K562 (cell line): ENCODE measurements around the gene BTAF1. TPM values are rescaled to one million over a fixed set of nuclear protein-coding genes. Genes with fewer than 3 reads are reported as not detected.
A peak's percentile ranks its signal among the peaks of the same experiment; 100 is the strongest.

Experiments
- ATAC-seq: fragments of 200-7000 bp; cut with Tn5 transposase; 3 replicates; pipeline ENCODE4 v1.9.1; 2020; ENCODE audit warnings: moderate library complexity
- BruUV-seq: library from RNA; stranded (reverse); fragments of 400-500 nt; replicated peaks from 2 replicates; lab custom pipeline; 2021; lab: Mats Ljungman, UMichigan
- CTCF ChIA-PET: fragments of 300-600 bp; formaldehyde crosslinking; extraction: SDS; loops from one replicate; lab custom pipeline; 2021; ENCODE audit warnings: low intra/inter-chr PET ratio; lab: Yijun Ruan, JAX
- POLR2A ChIA-PET: fragments of 300-600, 350-650 bp; sonication (Branson Sonifier 250); formaldehyde crosslinking; extraction: SDS; loops from one replicate; lab custom pipeline; 2021; ENCODE audit warnings: antibody characterized with exemption, inconsistent platforms; lab: Yijun Ruan, JAX
- DNase-seq, 4 experiments: peaks; one replicate each; pipeline versions ENCODE4 v3.0.0 to v3.0.0-alpha.2; 2011 to 2018; ENCODE audit warnings: low spot score in 3 of 4, mixed read lengths in 3 of 4; ENCODE audit errors: extremely low read depth in 1 of 4
- FAIRE-seq: peaks from 2 replicates; lab custom pipeline; 2011; peaks lifted over from hg19 to GRCh38; lab: Jason Lieb, UNC
- H2AFZ ChIP-seq: 2 replicates; pipeline ENCODE4 v1.6.0; 2011; ENCODE audit warnings: low read depth, low read length, control low read depth, inconsistent platforms
- H3K27ac ChIP-seq: fragments of 200-600 bp; 3 replicates; pipeline ENCODE4 v1.8.0; 2011; ENCODE audit warnings: low read depth, mild to moderate bottlenecking, control low read depth, inconsistent platforms, low read length, moderate library complexity, mixed read lengths; ENCODE audit errors: extremely low read depth
- H3K27me3 ChIP-seq, 2 experiments: fragments of 300-600 bp in 1 of 2; 2 replicates in 1 of 2; 3 replicates in 1 of 2; pipeline versions ENCODE4 v1.6.0 to v1.8.0; 2011; ENCODE audit warnings: inconsistent platforms in 2 of 2, low read length in 2 of 2, mild to moderate bottlenecking in 1 of 2, mixed read lengths in 1 of 2, moderate library complexity in 1 of 2; ENCODE audit not compliant: control insufficient read depth in 2 of 2, insufficient read depth in 2 of 2
- H3K36me3 ChIP-seq: fragments of 300-600 bp; 3 replicates; pipeline ENCODE4 v1.8.0; 2011; ENCODE audit warnings: mild to moderate bottlenecking, low read length, inconsistent platforms; ENCODE audit not compliant: control insufficient read depth, insufficient read depth
- H3K4me1 ChIP-seq, 2 experiments: fragments of 200-600 bp in 1 of 2; replicated peaks in 1 of 2; 2 replicates in 1 of 2; 3 replicates in 1 of 2; pipeline versions ENCODE4 v1.5.1 to v1.8.0; 2011; ENCODE audit warnings: inconsistent platforms in 2 of 2, low read length in 2 of 2, mild to moderate bottlenecking in 1 of 2, mixed read lengths in 1 of 2, moderate library complexity in 1 of 2; ENCODE audit not compliant: control insufficient read depth in 2 of 2, insufficient read depth in 2 of 2
- H3K4me2 ChIP-seq: 2 replicates; pipeline ENCODE4 v1.6.1; 2011; ENCODE audit warnings: low read length, control low read depth, inconsistent platforms, mixed read lengths; ENCODE audit not compliant: insufficient read depth
- H3K4me3 ChIP-seq: fragments of 200-600 bp; sonication (generic), shearing (Covaris generic); 2 replicates; pipeline ENCODE4 v1.5.1; 2016; ENCODE audit warnings: control low read depth, inconsistent platforms
- H3K79me2 ChIP-seq: fragments of 200-600 bp; 3 replicates; pipeline ENCODE4 v1.8.0; 2011; ENCODE audit warnings: low read length, inconsistent platforms; ENCODE audit not compliant: control insufficient read depth, insufficient read depth
- H3K9ac ChIP-seq, 2 experiments: 2 replicates each; pipeline versions ENCODE4 v1.6.0 to v1.6.1; 2011; ENCODE audit warnings: low read depth in 2 of 2, low read length in 2 of 2, control low read depth in 1 of 2, inconsistent platforms in 1 of 2, mild to moderate bottlenecking in 1 of 2, mixed read lengths in 1 of 2; ENCODE audit not compliant: insufficient read depth in 1 of 2
- H3K9me1 ChIP-seq: one replicate; pipeline ENCODE4 v1.6.0; 2011; ENCODE audit warnings: inconsistent platforms, mild to moderate bottlenecking, low read length, moderate library complexity; ENCODE audit not compliant: control insufficient read depth, insufficient read depth
- H3K9me3 ChIP-seq: replicated peaks from 2 replicates; pipeline ENCODE4 v1.5.1; 2011; ENCODE audit warnings: low read depth, low read length, inconsistent platforms; ENCODE audit not compliant: control insufficient read depth, insufficient read depth
- H4K20me1 ChIP-seq: replicated peaks from 2 replicates; pipeline ENCODE4 v1.6.1; 2011; ENCODE audit warnings: low read length, inconsistent platforms, mixed read lengths; ENCODE audit not compliant: control insufficient read depth, insufficient read depth
- CLOCK ChIP-seq: fragments of 250-450 bp; sonication (Bioruptor Pico); IDR thresholded peaks from 2 replicates; pipeline ENCODE4 v1.4.0; 2020; ENCODE audit warnings: mild to moderate bottlenecking, moderate library complexity, borderline replicate concordance
- E2F3 ChIP-seq: fragments of 250-450 bp; sonication (Bioruptor Pico); IDR thresholded peaks from 2 replicates; pipeline ENCODE4 v1.4.0; 2020; ENCODE audit warnings: mild to moderate bottlenecking
- NFRKB ChIP-seq: fragments of 450-650 bp; IDR thresholded peaks from 2 replicates; pipeline ENCODE4 v1.6.1; 2016; ENCODE audit warnings: low read depth
- PCBP2 ChIP-seq: fragments of 200-400 bp; formaldehyde crosslinking; IDR thresholded peaks from 2 replicates; pipeline ENCODE4 v1.6.1; 2018; ENCODE audit warnings: low read length, low read depth, mild to moderate bottlenecking, moderate library complexity; ENCODE audit not compliant: poor library complexity, severe bottlenecking
- POLR2AphosphoS5 ChIP-seq: IDR thresholded peaks from 2 replicates; pipeline ENCODE4 v1.6.1; 2011; ENCODE audit warnings: mild to moderate bottlenecking, low read depth, low read length, moderate library complexity; ENCODE audit not compliant: control insufficient read depth, insufficient read depth
- POLR3G ChIP-seq: IDR thresholded peaks from 2 replicates; pipeline ENCODE4 v1.6.1; 2011; ENCODE audit not compliant: insufficient read length, insufficient replicate concordance; ENCODE audit errors: extremely low read depth
- RAD21 ChIP-seq, 2 experiments: fragments of 250-450 bp in 1 of 2; fragments of 450-650 bp in 1 of 2; sonication (Bioruptor Pico) in 1 of 2; formaldehyde crosslinking in 1 of 2; IDR thresholded peaks in 1 of 2; conservative IDR thresholded peaks in 1 of 2; 2 replicates each; pipeline versions ENCODE4 v1.4.0 to v1.8.0; 2020 to 2022; ENCODE audit warnings: mild to moderate bottlenecking in 2 of 2, moderate library complexity in 1 of 2
- SIRT6 ChIP-seq: IDR thresholded peaks from one replicate; pipeline ENCODE4 v1.6.1; 2012; ENCODE audit warnings: low read depth, mild to moderate bottlenecking, control low read depth, inconsistent platforms, low read length, moderate library complexity
- SMAD4 ChIP-seq: fragments of 250-450 bp; sonication (Bioruptor Pico); conservative IDR thresholded peaks from 2 replicates; pipeline ENCODE4 v1.8.0; 2021; ENCODE audit warnings: inconsistent platforms, mild to moderate bottlenecking, moderate library complexity
- THAP12 ChIP-seq: fragments of 250-450 bp; sonication (Bioruptor Pico); IDR thresholded peaks from 2 replicates; pipeline ENCODE4 v1.9.0; 2021; ENCODE audit warnings: mild to moderate bottlenecking, inconsistent platforms
- ZNF24 ChIP-seq: fragments of 450-650 bp; IDR thresholded peaks from 2 replicates; pipeline ENCODE4 v1.6.1; 2016
- ZNF274 ChIP-seq: IDR thresholded peaks from 2 replicates; pipeline ENCODE4 v1.6.1; 2011; ENCODE audit warnings: low read depth, mild to moderate bottlenecking, low read length, moderate library complexity, borderline replicate concordance
- ZNF316 ChIP-seq: fragments of 450-650 bp; IDR thresholded peaks from 2 replicates; pipeline ENCODE4 v1.6.1; 2016
- ZNF655 ChIP-seq: fragments of 250-450 bp; sonication (Bioruptor Pico); IDR thresholded peaks from 2 replicates; pipeline ENCODE4 v1.5.0; 2021
- WGBS: fragments of 100-300 bp; shearing (Covaris generic); methylation state at CpG from one replicate; pipeline ENCODE4 v1.1.6; 2016; ENCODE audit warnings: low coverage, mixed read lengths; ENCODE audit not compliant: insufficient coverage; ENCODE audit errors: missing lambda C conversion rate; 5-methylcytosine and 5-hydroxymethylcytosine counted together
- in situ Hi-C: fragments of 300-500 bp; cut with MboI; formaldehyde crosslinking; loops from 4 replicates; pipeline ENCODE4 v1.15.0; 2018; ENCODE audit warnings: inconsistent platforms, mixed read lengths
- intact Hi-C: fragments of 100-400 bp; cut with micrococcal nuclease; formaldehyde crosslinking; loops from 2 replicates; pipeline ENCODE4 v1.14.2; 2022
- polyA plus RNA-seq, 8 experiments: library from polyadenylated mRNA; depleted of rRNA in 4 of 8; stranded (reverse) in 5 of 8; unstranded in 3 of 8; fragments of >200 nt; fragmentation: Nextera tagmentation in 2 of 8; fragmentation: Illumina TruSeq in 1 of 8; extraction: Ambion mirVana in 2 of 8; extraction: Trizol in 1 of 8; gene quantifications; 2 replicates each; pipeline versions ENCODE4 v1.2.1 to v1.2.3, GENCODE V29; 2011 to 2014; ENCODE audit warnings: inconsistent platforms in 1 of 8, missing spikeins in 1 of 8
- total RNA-seq, 7 experiments: library from RNA; depleted of rRNA in 6 of 7; stranded (reverse); fragments of >200 nt in 6 of 7; fragmentation: Illumina TruSeq in 2 of 7; extraction: Trizol in 2 of 7; gene quantifications; 2 replicates each; pipeline versions ENCODE4 v1.2.1 to v1.2.3, GENCODE V29; 2011 to 2021; ENCODE audit warnings: low replicate concordance in 1 of 7

The BTAF1 gene
- total and polyA plus RNA-seq, 9 of the 15 experiments (the other 6 are each of a cell fraction or from before 2014, with no cell fraction given) = 6.6 to 70.7 (median 30.5) TPM

- no peaks in the 10 kb centered on the region for H3K9me3 ChIP-seq
- H3K4me3 ChIP-seq = no peak overlapping the region
- H3K27ac ChIP-seq = no peak overlapping the region
- no peaks in the 10 kb centered on the region for H3K4me1 ChIP-seq
- H4K20me1 ChIP-seq = no peaks in the 10 kb centered on the region
- H2AFZ ChIP-seq = no peak overlapping the region
- ATAC-seq (peak; percentile 36; the same call in 1 of the 3 replicates), FAIRE-seq (no peak), DNase-seq (peak in 3 of 4 experiments; percentile 6 to 10 (median 9))
- H3K36me3 ChIP-seq = no peaks in the 10 kb centered on the region
- POLR2A ChIA-PET = interaction anchor here (0.7 kb wide), 1 partner anchor 9 kb away, joined by 3 read pairs; no protein-coding TSS in a partner anchor
- CTCF ChIA-PET = interaction anchor here (0.6 kb wide), 1 partner anchor 1699 kb away, joined by 4 read pairs; no protein-coding TSS in a partner anchor
- no peaks in the 10 kb centered on the region for H3K27me3 ChIP-seq
- WGBS = 37% methylated on average over 6 of the region's 6 CpGs
- no peak overlapping the region for H3K4me2 ChIP-seq
- no peaks in the 10 kb centered on the region for H3K9me1 ChIP-seq
- BruUV-seq = no TSS peak
- in situ Hi-C loops = no loop called here
- H3K9ac ChIP-seq = no peak overlapping the region
- intact Hi-C loops = no loop called here
- H3K79me2 ChIP-seq = no peaks in the 10 kb centered on the region
- no peak for TF ChIP-seq ZNF274
- TF ChIP-seq POLR2AphosphoS5 = no peak
- no peak for TF ChIP-seq ZNF655 (CRISPR knock-in tag)
- TF ChIP-seq ZNF316 = no peak
- no peak for TF ChIP-seq SIRT6
- no peak for TF ChIP-seq NFRKB
- TF ChIP-seq ZNF24 = peak; percentile 61; the same call in 1 of the 2 replicates
- no peak for TF ChIP-seq SMAD4 (CRISPR knock-in tag)
- TF ChIP-seq RAD21 (CRISPR knock-in tag; conservative IDR thresholded peaks at IDR 0.05 in 1 of 2, IDR thresholded peaks at IDR 0.05 in 1 of 2) = peak in 1 of 2 experiments; percentile 35; a peak in 2 of 4 replicates
- TF ChIP-seq CLOCK (CRISPR knock-in tag) = no peak
- TF ChIP-seq PCBP2 = no peak
- TF ChIP-seq E2F3 = no peak
- TF ChIP-seq POLR3G = no peak
- TF ChIP-seq THAP12 (CRISPR knock-in tag) = no peak
These were observed 150.7 kb downstream of the BTAF1 start for GRCh38 chr10:92074126-92074887.
